BLaER1 (cell line): Measurements from ENCODE around the gene ABHD12B.
A peak's percentile ranks its signal among the peaks of the same experiment; 100 is the strongest.

ENCODE experiments used
- H3K27ac ChIP-seq: shearing (Covaris generic); formaldehyde crosslinking; 2 replicates; pipeline ENCODE4 v1.8.1; 2022
- H3K27me3 ChIP-seq: shearing (Covaris generic); formaldehyde crosslinking; 2 replicates; pipeline ENCODE4 v1.8.1; 2022
- H3K36me3 ChIP-seq: shearing (Covaris generic); formaldehyde crosslinking; 2 replicates; pipeline ENCODE4 v1.8.1; 2022
- H3K4me1 ChIP-seq: shearing (Covaris generic); formaldehyde crosslinking; 2 replicates; pipeline ENCODE4 v1.8.1; 2022
- H3K4me2 ChIP-seq: shearing (Covaris generic); formaldehyde crosslinking; 2 replicates; pipeline ENCODE4 v1.8.1; 2022
- H3K4me3 ChIP-seq: shearing (Covaris generic); formaldehyde crosslinking; 2 replicates; pipeline ENCODE4 v1.8.1; 2022
- H3K9ac ChIP-seq: shearing (Covaris generic); formaldehyde crosslinking; 2 replicates; pipeline ENCODE4 v1.8.1; 2022
- H3K9me3 ChIP-seq: shearing (Covaris generic); formaldehyde crosslinking; 2 replicates; pipeline ENCODE4 v1.8.1; 2022
- H4K20me1 ChIP-seq: shearing (Covaris generic); formaldehyde crosslinking; 2 replicates; pipeline ENCODE4 v1.8.1; 2022
- Cebpa-rat ChIP-seq: shearing (Covaris generic); IDR thresholded peaks from 2 replicates; pipeline ENCODE4 v1.8.1; 2022

ABHD12B gene

GRCh38 chr14:50943261-50943942 is 71.5 kb downstream of the ABHD12B start:
- H3K9me3 ChIP-seq, result peaks cover 7% of the 10 kb centered on the region
- peaks cover 48% of the 10 kb centered on the region for H3K27me3 ChIP-seq
- TF ChIP-seq Cebpa-rat, result no peak
- H4K20me1 ChIP-seq, result no peaks in the 10 kb centered on the region
- peak overlapping the region; percentile 94 for H3K4me2 ChIP-seq
- peak overlapping the region; percentile 68 for H3K4me3 ChIP-seq
- H3K27ac ChIP-seq, result no peak overlapping the region
- no peaks in the 10 kb centered on the region for H3K36me3 ChIP-seq
- no peak overlapping the region for H3K9ac ChIP-seq
- peaks cover 13% of the 10 kb centered on the region for H3K4me1 ChIP-seq

GRCh38 chr14:50943943-50944646 is 72.2 kb downstream of the ABHD12B start, which contains the start of gene PYGL:
PYGL (minus strand) TSS chr14:50944483; CDS start chr14:50944403, 80 bp downstream.
- peak within 1 kb of the TSS; percentile 68 for H3K4me3 ChIP-seq
- H3K9ac ChIP-seq, result 0 out of 2 replicates have a peak within 1 kb of the TSS, but pooled peaks have one; percentile 6

GRCh38 chr14:50944647-50945413 is 73.0 kb downstream of the ABHD12B start:
- Histone ChIP-seq H3K27me3 (peaks cover 48% of the 10 kb centered on the region), H3K9me3 (peaks cover 16% of the 10 kb centered on the region), H3K36me3 (no peaks in the 10 kb centered on the region), H3K4me2 (peak overlapping the region; percentile 94), H3K9ac (0 out of 2 replicates have a peak overlapping the region, but pooled peaks have one; percentile 6), H4K20me1 (no peaks in the 10 kb centered on the region), H3K4me3 (peak overlapping the region; percentile 68), H3K4me1 (peaks cover 13% of the 10 kb centered on the region), H3K27ac (no peak overlapping the region)
- no peak for TF ChIP-seq Cebpa-rat

More at GRCh38 chr14:50943943-50944646, 72.2 kb downstream of the ABHD12B start, which contains the start of gene PYGL:
- H3K27me3 ChIP-seq, result peaks cover 48% of the 10 kb centered on the region
- no peaks in the 10 kb centered on the region for H3K36me3 ChIP-seq
- H3K27ac ChIP-seq, result no peak within 1 kb of the TSS
- H4K20me1 ChIP-seq, result no peaks in the 10 kb centered on the region
- H3K9me3 ChIP-seq, result peaks cover 14% of the 10 kb centered on the region
- no peak for TF ChIP-seq Cebpa-rat
- peaks cover 13% of the 10 kb centered on the region for H3K4me1 ChIP-seq
- H3K4me2 ChIP-seq, result peak within 1 kb of the TSS; percentile 94

- H3K36me3 ChIP-seq, result no peaks in the 10 kb centered on the region
- H3K9ac ChIP-seq, result no peak overlapping the region
- no peaks in the 10 kb centered on the region for H4K20me1 ChIP-seq
- peaks cover 41% of the 10 kb centered on the region for H3K27me3 ChIP-seq
- no peak overlapping the region for H3K27ac ChIP-seq
- peaks cover 16% of the 10 kb centered on the region for H3K9me3 ChIP-seq
- no peak overlapping the region for H3K4me2 ChIP-seq
- peaks cover 13% of the 10 kb centered on the region for H3K4me1 ChIP-seq
- TF ChIP-seq Cebpa-rat, result no peak
- no peak overlapping the region for H3K4me3 ChIP-seq
Measured at GRCh38 chr14:50946234-50946935, 74.5 kb downstream of the ABHD12B start.

- no peak overlapping the region for H3K4me2 ChIP-seq
- no peak overlapping the region for H3K27ac ChIP-seq
- H3K36me3 ChIP-seq, result no peaks in the 10 kb centered on the region
- H3K27me3 ChIP-seq, result peaks cover 30% of the 10 kb centered on the region
- peaks cover 18% of the 10 kb centered on the region for H3K4me1 ChIP-seq
- no peaks in the 10 kb centered on the region for H4K20me1 ChIP-seq
- H3K9me3 ChIP-seq, result peaks cover 16% of the 10 kb centered on the region
- H3K9ac ChIP-seq, result no peak overlapping the region
- no peak overlapping the region for H3K4me3 ChIP-seq
- TF ChIP-seq Cebpa-rat, result no peak
Measured at GRCh38 chr14:50947446-50947845, 75.6 kb downstream of the ABHD12B start.

GRCh38 chr14:50948205-50948604 is 76.4 kb downstream of the ABHD12B start:
- peaks cover 23% of the 10 kb centered on the region for H3K27me3 ChIP-seq
- peaks cover 18% of the 10 kb centered on the region for H3K4me1 ChIP-seq
- no peak overlapping the region for H3K4me2 ChIP-seq
- peaks cover 16% of the 10 kb centered on the region; the same call in 1 of the 2 replicates for H3K9me3 ChIP-seq
- no peak overlapping the region for H3K4me3 ChIP-seq
- no peak overlapping the region for H3K9ac ChIP-seq
- H3K27ac ChIP-seq, result no peak overlapping the region
- TF ChIP-seq Cebpa-rat, result no peak
- no peaks in the 10 kb centered on the region for H3K36me3 ChIP-seq
- no peaks in the 10 kb centered on the region for H4K20me1 ChIP-seq

GRCh38 chr14:50951032-50951431 is 79.2 kb downstream of the ABHD12B start:
- H3K36me3 ChIP-seq, result no peaks in the 10 kb centered on the region
- H3K4me1 ChIP-seq, result peaks cover 5% of the 10 kb centered on the region; the same call in 1 of the 2 replicates
- no peak for TF ChIP-seq Cebpa-rat
- H3K27me3 ChIP-seq, result no peaks in the 10 kb centered on the region
- H3K9ac ChIP-seq, result no peak overlapping the region
- H4K20me1 ChIP-seq, result no peaks in the 10 kb centered on the region
- no peak overlapping the region for H3K4me3 ChIP-seq
- H3K9me3 ChIP-seq, result peaks cover 16% of the 10 kb centered on the region; the same call in 1 of the 2 replicates
- H3K27ac ChIP-seq, result no peak overlapping the region
- H3K4me2 ChIP-seq, result no peak overlapping the region

- Histone ChIP-seq H3K9me3 (peaks cover 8% of the 10 kb centered on the region; the same call in 1 of the 2 replicates), H4K20me1 (no peaks in the 10 kb centered on the region), H3K4me1 (peaks cover 5% of the 10 kb centered on the region; the same call in 1 of the 2 replicates), H3K4me2 (no peak overlapping the region), H3K27ac (no peak overlapping the region), H3K4me3 (no peak overlapping the region), H3K36me3 (no peaks in the 10 kb centered on the region), H3K9ac (no peak overlapping the region), H3K27me3 (no peaks in the 10 kb centered on the region)
- no peak for TF ChIP-seq Cebpa-rat
Measured at GRCh38 chr14:50953502-50953901, 81.6 kb downstream of the ABHD12B start.
